Measurements from ENCODE around the gene ACCS. TPM values are rescaled to one million over a fixed set of nuclear protein-coding genes. Genes with fewer than 3 reads are reported as not detected.

Gene ACCS
- total and polyA plus RNA-seq, 2 donors (not counting 3 experiments of a cell fraction or from before 2014, with no cell fraction given): 8.6 to 22.7 TPM

DNA sequence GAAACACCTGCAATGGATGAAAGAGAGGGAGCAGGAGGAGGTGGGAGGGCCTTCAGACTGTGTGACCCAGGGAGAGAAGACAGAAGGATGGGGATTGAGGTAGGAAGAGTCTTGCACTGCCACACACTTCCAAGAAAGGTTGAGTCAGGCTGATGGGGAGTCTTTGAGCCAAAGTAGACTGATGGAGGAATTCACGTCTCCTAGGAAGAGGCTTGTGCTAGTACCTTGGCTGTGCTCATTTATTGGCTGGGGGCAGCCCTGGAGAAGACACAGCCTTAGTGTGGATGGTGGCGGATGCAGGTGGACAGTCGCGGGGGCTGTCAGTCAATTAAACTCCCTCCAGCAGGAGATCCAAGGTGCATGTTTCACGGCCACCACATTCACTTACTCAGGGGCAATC is 34.5 kb upstream of the ACCS start:
- H3K9me3 ChIP-seq (replicated peaks; ENCODE audit: control insufficient read depth, insufficient read depth, low read length): no peaks in the 10 kb centered on the region
- ChIA-PET CTCF (no interaction called here), POLR2A (no interaction called here)
- H3K27ac ChIP-seq (ENCODE audit: insufficient read depth, low read depth, low read length): no peak overlapping the region
- dilution Hi-C loops (cut with MboI; ENCODE audit: extremely low pct_ligation_motif_present, low sequenced_read_pairs): no loop called here
- FAIRE-seq (no peak), DNase-seq (ENCODE audit: low read depth, low spot score) (no peak)
- H3K4me1 ChIP-seq (ENCODE audit: control insufficient read depth, extremely low read depth, insufficient read depth, low read length): no peaks in the 10 kb centered on the region
- H3K9ac ChIP-seq (replicated peaks; ENCODE audit: extremely low read depth, insufficient read depth, low read length): no peak overlapping the region
- BruUV-seq (replicated peaks): no TSS peak
- no peak overlapping the region for H2AFZ ChIP-seq (ENCODE audit: low read depth, low read length)
- H3K27me3 ChIP-seq (ENCODE audit: control insufficient read depth in 2 of 2, insufficient read depth in 2 of 2, low read length in 2 of 2): peaks cover 4 to 5% of the 10 kb centered on the region in 2 experiments
- H3K4me2 ChIP-seq (ENCODE audit: insufficient read depth, low read length): no peak overlapping the region
- H3K9me1 ChIP-seq (replicated peaks; ENCODE audit: control insufficient read depth, extremely low read depth, insufficient read depth, low read length): no peaks in the 10 kb centered on the region
- no peaks in the 10 kb centered on the region for H3K79me2 ChIP-seq (ENCODE audit: control insufficient read depth, insufficient read depth, low read length)
- H3K36me3 ChIP-seq (ENCODE audit: control insufficient read depth in 2 of 2, extremely low read depth in 1 of 2, insufficient read depth in 2 of 2, low read length in 2 of 2): no peaks in the 10 kb centered on the region
- TF ChIP-seq POLR2AphosphoS5 (IDR thresholded peaks at IDR 0.05; ENCODE audit: insufficient read depth, low read depth, low read length): no peak
- TF ChIP-seq, protein P1, sequence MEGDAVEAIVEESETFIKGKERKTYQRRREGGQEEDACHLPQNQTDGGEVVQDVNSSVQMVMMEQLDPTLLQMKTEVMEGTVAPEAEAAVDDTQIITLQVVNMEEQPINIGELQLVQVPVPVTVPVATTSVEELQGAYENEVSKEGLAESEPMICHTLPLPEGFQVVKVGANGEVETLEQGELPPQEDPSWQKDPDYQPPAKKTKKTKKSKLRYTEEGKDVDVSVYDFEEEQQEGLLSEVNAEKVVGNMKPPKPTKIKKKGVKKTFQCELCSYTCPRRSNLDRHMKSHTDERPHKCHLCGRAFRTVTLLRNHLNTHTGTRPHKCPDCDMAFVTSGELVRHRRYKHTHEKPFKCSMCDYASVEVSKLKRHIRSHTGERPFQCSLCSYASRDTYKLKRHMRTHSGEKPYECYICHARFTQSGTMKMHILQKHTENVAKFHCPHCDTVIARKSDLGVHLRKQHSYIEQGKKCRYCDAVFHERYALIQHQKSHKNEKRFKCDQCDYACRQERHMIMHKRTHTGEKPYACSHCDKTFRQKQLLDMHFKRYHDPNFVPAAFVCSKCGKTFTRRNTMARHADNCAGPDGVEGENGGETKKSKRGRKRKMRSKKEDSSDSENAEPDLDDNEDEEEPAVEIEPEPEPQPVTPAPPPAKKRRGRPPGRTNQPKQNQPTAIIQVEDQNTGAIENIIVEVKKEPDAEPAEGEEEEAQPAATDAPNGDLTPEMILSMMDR (IDR thresholded peaks at IDR 0.05; ENCODE audit: extremely low read depth in 1 of 2, insufficient read depth in 1 of 2, low read depth in 1 of 2, low read length in 2 of 2): no peak
- TF ChIP-seq, protein P2, sequence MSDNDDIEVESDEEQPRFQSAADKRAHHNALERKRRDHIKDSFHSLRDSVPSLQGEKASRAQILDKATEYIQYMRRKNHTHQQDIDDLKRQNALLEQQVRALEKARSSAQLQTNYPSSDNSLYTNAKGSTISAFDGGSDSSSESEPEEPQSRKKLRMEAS (IDR thresholded peaks at IDR 0.05; ENCODE audit: insufficient read depth, insufficient read length): no peak
- no peak for TF ChIP-seq GATA2 (IDR thresholded peaks at IDR 0.05; ENCODE audit: insufficient read depth, insufficient read length, low read depth, low read length)
- no peak for TF ChIP-seq JUN (IDR thresholded peaks at IDR 0.05; ENCODE audit: borderline replicate concordance, insufficient read depth, insufficient read length, low read depth)
- TF ChIP-seq POLR2A (IDR thresholded peaks at IDR 0.05; ENCODE audit: low read depth, low read length): no peak
- no peak for TF ChIP-seq FOS (IDR thresholded peaks at IDR 0.05; ENCODE audit: borderline replicate concordance, insufficient read depth, low read length)
- TF ChIP-seq MYC (IDR thresholded peaks at IDR 0.05; ENCODE audit: low read depth, low read length): no peak
- no peak for TF ChIP-seq EZH2 (IDR thresholded peaks at IDR 0.05; ENCODE audit: borderline replicate concordance, low read depth, low read length, severe bottlenecking)
- intact Hi-C loops (cut with micrococcal nuclease): no loop called here
- no peaks in the 10 kb centered on the region for H4K20me1 ChIP-seq (replicated peaks; ENCODE audit: control insufficient read depth, extremely low read depth, insufficient read depth, low read length)
- no peak overlapping the region for H3K4me3 ChIP-seq (replicated peaks in 1 of 3; ENCODE audit: insufficient read depth in 1 of 3, low read depth in 1 of 3, low read length in 3 of 3)
